Activated CD8-positive, alpha-beta memory T cell treated with anti-CD3 and anti-CD28 coated beads for 48 hours (primary cell): ENCODE data around the gene ADGRB3.

Source experiments
- DNase-seq, 3 experiments: peaks; one replicate each; pipeline ENCODE4 v3.0.0-alpha.2; 2020; ENCODE audit warnings: low read depth in 2 of 3, low spot score in 2 of 3

The ADGRB3 gene

GRCh38 chr6:69305456-69305855 is 670.4 kb downstream of the ADGRB3 start:
- DNase-seq: no peak

GRCh38 chr6:69308584-69308983 is 673.5 kb downstream of the ADGRB3 start:
- no peak for DNase-seq

GRCh38 chr6:69311888-69312287 is 676.8 kb downstream of the ADGRB3 start:
- DNase-seq: no peak

- no peak for DNase-seq
These were observed 678.9 kb downstream of the ADGRB3 start for GRCh38 chr6:69314001-69314400.

GRCh38 chr6:69314531-69314930 is 679.4 kb downstream of the ADGRB3 start:
- DNase-seq: no peak

- no peak for DNase-seq
These were observed 696.8 kb downstream of the ADGRB3 start for GRCh38 chr6:69331886-69332285.

- DNase-seq: no peak
These were observed 702.2 kb downstream of the ADGRB3 start for GRCh38 chr6:69337311-69337710.

GRCh38 chr6:69338431-69339162 is 703.5 kb downstream of the ADGRB3 start:
- no peak for DNase-seq

GRCh38 chr6:69339163-69339550 is 704.1 kb downstream of the ADGRB3 start:
- DNase-seq: no peak

GRCh38 chr6:69340196-69340595 is 705.1 kb downstream of the ADGRB3 start:
- DNase-seq: no peak

GRCh38 chr6:69343851-69344250 is 708.8 kb downstream of the ADGRB3 start:
- no peak for DNase-seq

GRCh38 chr6:69349771-69350170 is 714.7 kb downstream of the ADGRB3 start:
- DNase-seq: no peak

- DNase-seq: no peak
These were observed 727.1 kb downstream of the ADGRB3 start for GRCh38 chr6:69362209-69362608.

GRCh38 chr6:69366831-69367230 is 731.7 kb downstream of the ADGRB3 start:
- no peak for DNase-seq

- no peak for DNase-seq
These were observed 733.5 kb downstream of the ADGRB3 start for GRCh38 chr6:69368613-69369012.

GRCh38 chr6:69370763-69371162 is 735.7 kb downstream of the ADGRB3 start:
- no peak for DNase-seq

- no peak for DNase-seq
These were observed 743.2 kb downstream of the ADGRB3 start for GRCh38 chr6:69378326-69378725.

GRCh38 chr6:69379518-69379917 is 744.4 kb downstream of the ADGRB3 start:
- no peak for DNase-seq

GRCh38 chr6:69383627-69384026 is 748.5 kb downstream of the ADGRB3 start:
- DNase-seq: no peak

- DNase-seq: no peak
These were observed 751.3 kb downstream of the ADGRB3 start for GRCh38 chr6:69386426-69386825.

GRCh38 chr6:69390125-69390524 is 755.0 kb downstream of the ADGRB3 start:
- no peak for DNase-seq

GRCh38 chr6:69391106-69391505 is 756.0 kb downstream of the ADGRB3 start:
- DNase-seq: no peak

GRCh38 chr6:69392745-69393144 is 757.7 kb downstream of the ADGRB3 start:
- DNase-seq: no peak
